Endometrial microvascular endothelial cells (primary cell): ENCODE results near the gene A2M. TPM values are rescaled to one million over a fixed set of nuclear protein-coding genes. Genes with fewer than 3 reads are reported as not detected.

Experiments used
- in situ Hi-C: cut with HindIII; loops from 2 replicates; pipeline ENCODE4 v1.10.0; 2017; ENCODE audit warnings: low sequenced_read_pairs, low pct_unique_long_range_greater_than_20kb; ENCODE audit errors: inconsistent ontology term
- total RNA-seq: library from RNA; depleted of rRNA; stranded (reverse); fragments of >200 nt; gene quantifications from one replicate; pipeline ENCODE4 v1.2.3, GENCODE V29; 2015; ENCODE audit errors: inconsistent ontology term

A2M gene
- total RNA-seq, 1 donor from 2014 or later, result 13.8 TPM

DNA sequence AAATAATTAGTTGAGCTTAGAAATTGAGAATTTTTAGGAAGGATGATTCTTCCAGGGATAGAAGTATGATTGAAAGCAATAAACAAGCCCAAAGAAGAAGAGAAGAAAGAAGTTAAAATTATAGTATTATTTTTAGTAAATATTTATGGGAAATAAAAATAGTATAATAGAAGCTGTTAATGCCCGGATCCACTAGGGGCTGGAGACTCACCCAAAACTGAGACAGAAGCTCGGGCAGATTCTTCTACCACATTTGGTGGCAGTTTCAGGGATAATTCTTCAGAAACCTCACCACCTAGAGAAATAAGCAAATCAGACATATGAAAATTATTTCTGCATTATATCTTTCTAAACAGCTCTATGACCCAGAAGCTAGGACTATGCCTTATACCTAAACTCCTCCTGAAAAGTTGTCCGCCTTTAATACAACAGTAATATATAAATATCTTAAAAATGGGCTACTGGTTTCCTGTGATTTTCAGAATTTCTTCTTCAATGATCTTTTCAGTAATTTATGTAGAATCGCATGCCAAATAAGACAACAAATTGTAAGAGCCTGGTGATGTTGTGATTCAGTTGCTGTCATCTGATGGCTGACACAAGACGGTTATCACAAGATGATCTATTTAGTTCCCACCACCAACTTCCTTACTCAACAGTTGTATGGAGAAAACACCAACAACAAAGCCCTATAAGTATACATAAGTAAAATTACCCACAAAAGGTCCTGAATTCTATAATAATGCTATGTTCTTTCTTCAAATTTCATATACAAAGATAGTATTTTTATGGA, 35.6 kb downstream of the A2M start:
- in situ Hi-C loops, result no loop called here

DNA sequence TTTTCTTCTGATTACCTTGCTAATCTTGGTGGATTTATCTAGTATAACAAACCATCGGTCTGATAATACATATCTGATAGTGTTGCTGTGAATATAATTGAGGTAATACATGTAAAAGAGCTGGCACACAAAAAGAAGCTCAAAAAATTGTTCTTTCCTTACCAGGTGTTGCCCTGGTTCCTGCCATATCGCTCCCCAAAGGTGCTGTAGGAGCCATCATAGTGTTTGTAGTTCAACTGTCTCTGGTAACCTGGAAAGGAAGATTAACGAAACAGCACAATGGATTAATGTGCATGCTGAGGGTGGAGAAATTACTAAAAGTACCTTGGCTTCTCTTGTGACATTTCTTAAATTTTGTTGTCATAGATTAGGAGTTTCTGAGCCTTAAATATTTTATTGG, 36.6 kb downstream of the A2M start:
- in situ Hi-C loops, result no loop called here

DNA sequence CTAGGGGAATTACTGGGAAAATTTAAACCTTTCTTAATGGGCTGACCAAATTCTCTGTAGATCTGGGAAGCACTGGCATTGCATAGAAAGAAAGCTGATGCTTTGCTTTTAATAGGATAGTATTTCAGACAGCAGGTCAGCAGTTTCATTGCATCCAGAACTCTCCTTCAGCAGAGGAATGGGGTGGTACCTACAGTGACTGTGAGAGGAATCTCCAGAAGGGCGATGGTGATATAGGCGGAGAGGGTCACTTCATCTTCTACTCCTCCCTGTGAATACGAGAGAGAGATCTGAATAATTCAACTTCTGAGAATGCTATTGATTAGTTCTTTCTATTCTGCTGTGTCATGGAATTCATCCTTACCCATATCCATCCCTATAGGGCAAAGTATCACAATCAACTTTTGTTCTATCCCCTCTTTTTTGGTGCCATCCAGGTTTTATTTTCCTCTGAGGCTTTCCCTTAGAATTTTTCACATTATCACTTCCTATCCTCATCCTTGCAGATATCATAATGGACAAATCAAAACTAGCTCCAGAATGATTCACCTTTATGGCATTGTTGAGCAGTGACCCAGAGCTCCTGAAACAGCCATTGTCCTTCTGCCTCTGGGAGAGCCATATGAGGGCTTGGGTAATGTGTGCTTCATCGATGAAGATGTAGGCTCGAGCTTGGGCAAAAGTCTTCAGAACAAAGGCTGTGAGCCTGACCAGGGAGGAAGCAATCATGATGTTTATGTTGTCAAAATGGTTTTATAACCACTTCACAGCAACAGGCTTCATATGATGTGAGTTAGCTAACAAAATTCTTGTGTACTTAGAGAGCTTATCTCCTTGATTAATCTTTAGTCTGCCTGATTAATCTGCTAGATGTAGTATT, 38.3 kb downstream of the A2M start:
- in situ Hi-C loops, result no loop called here

DNA sequence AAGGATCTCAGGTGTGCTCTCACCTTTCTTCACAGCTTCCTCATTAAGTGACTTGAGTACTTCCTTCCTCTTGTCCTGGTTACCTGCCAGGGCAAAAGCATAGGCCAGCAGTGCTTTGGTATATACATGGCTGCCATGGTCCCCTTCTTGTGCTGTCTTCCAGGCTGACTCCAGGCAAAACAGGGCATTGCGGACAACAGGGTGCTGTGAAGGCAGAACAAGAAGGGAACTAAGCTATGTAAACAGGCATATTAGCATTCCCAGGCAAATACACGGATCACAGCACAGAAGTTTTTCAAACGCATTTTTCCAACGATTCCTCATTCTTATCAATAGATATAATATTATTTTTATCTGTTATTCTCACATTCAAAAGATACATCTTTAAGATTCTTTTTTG, 39.0 kb downstream of the A2M start:
- in situ Hi-C loops, result no loop called here

GRCh38 chr12:9075138-9075535, 40.6 kb downstream of the A2M start:
- in situ Hi-C loops, result no loop called here

- in situ Hi-C loops, result no loop called here
Measured at GRCh38 chr12:9074484-9075137, 41.1 kb downstream of the A2M start.

GRCh38 chr12:9073076-9073475, 42.6 kb downstream of the A2M start:
- in situ Hi-C loops, result no loop called here

GRCh38 chr12:9072481-9073038, 43.2 kb downstream of the A2M start:
- in situ Hi-C loops, result no loop called here

DNA sequence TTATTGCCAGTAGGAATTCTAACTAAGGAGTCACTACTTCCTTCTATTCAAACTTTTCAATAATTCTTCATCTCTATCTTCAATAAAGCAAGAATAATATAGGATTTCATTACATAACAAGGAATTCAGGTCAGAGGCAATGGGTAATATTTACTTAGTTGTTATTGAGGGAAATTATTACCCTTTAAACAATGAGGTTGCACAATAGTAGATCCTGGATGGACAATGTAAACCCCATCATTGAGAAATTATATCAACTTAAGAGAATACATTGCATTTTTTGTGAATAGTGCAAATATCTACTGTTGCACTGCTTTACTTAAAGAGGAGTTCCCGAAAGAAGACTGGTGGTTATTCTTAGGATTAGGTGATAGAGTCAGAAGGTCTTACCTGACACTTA, 43.8 kb downstream of the A2M start:
- in situ Hi-C loops, result no loop called here

GRCh38 chr12:9071518-9071917, 44.2 kb downstream of the A2M start:
- in situ Hi-C loops, result no loop called here

DNA sequence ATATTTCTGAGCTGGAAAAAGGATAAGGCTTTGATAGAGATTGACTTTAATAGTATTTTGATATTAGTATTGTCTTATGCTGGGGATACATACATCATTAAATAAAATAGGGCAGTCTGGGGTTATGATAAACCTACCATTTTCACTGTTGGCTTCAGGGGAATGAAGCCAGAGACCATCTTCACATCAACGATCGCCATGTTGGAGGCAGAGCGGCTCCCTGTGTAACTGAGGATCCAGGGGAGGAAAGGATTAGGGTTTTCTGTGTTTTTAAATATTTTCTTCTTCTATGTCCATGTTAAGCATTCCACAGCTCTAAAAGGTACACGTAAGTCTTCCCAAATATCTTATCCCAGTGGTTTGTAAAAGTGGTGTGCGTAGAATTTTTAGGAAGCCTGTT, 45.4 kb downstream of the A2M start:
- in situ Hi-C loops, result no loop called here

GRCh38 chr12:9068600-9068999, 47.1 kb downstream of the A2M start:
- in situ Hi-C loops, result no loop called here

DNA sequence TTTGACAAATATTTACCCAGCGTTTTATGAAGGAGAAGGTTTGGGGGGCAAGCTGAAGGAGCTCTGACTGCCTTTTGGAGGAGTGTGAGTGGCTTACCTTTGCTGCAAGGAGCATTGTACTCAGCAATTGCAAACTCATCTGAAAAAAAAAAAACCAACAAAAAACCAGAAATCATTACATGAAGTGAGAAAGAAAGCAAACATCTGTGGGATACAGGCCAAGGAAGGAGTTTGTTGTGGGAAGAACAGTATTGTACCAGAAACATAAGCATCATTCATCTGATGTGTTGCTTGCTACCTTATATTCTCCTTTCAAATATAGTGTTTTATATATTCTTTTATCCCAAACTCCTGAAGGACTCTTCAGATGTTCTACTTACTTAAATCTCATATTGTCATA, 47.6 kb downstream of the A2M start:
- in situ Hi-C loops, result no loop called here

GRCh38 chr12:9066755-9067423, 48.8 kb downstream of the A2M start:
- in situ Hi-C loops, result no loop called here

GRCh38 chr12:9066183-9066623, 49.5 kb downstream of the A2M start:
- in situ Hi-C loops, result no loop called here

DNA sequence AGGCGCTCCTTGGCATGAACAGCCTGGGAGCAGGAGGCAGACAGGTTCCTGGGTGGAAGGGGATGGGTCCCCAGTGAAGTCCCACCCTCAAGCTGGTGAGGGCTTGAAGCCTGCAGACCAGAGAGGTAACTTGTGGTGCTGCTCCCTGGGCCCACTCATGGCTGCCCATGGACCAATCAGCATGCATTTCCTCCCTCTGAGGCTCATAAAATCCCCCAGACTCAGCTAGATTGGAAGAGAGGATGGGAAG, 50.2 kb downstream of the A2M start:
- in situ Hi-C loops, result no loop called here

DNA sequence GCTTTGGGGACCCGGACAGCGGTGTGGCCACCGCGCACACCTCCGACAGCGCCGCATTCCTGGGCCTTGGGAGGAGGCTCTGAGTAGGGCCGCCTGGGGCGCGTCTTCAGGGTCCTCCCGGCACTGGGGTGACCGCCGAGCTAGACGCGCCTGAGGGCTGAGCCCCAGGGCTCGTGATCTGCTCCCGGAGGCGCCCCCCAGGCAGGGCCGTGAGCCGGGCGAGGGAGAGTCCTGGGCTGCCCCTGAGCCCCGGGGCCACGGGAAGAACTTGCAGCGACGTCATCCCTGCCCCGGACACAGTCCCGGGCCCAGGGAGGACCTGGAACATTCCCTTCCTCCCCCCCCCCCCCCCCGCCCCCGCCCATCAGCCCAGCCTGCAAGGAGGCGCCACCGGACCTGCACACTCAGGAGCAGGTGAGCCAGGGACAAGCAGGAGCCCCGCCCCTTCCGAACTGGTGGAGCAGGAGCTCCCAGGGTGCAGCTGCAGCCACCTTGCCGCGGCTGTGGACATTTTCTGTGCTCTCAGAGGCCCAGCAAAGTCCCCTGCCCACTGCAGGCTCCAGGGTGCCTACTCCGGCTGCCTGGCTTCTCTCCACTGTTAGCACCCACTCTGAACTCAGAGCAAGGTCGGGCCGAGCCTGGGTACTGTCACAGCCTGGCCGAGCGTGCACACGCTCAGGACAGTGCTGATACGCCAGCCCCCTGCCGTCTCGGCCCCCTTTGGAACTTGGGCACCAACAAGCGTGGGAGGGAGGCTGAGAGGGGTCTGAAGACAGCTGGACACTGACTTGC, 50.7 kb downstream of the A2M start:
- in situ Hi-C loops, result no loop called here

- in situ Hi-C loops, result no loop called here
Measured at GRCh38 chr12:9064201-9064814, 51.4 kb downstream of the A2M start.
